GM10248 (cell line): ENCODE results near the gene DTX3.
A peak's percentile ranks its signal among the peaks of the same experiment; 100 is the strongest.
"Not testable (repeated sequence)": the region's sequence is repeated elsewhere in the genome, so short reads cannot be mapped to it uniquely, and the experiment has no call there.

Source experiments
- CTCF ChIA-PET: fragments of 300-600 bp; sonication (Branson Sonifier 250); formaldehyde crosslinking; extraction: SDS; loops from one replicate; lab custom pipeline; 2021; ENCODE audit warnings: antibody characterized with exemption; lab: Yijun Ruan, JAX
- POLR2A ChIA-PET: fragments of 350-650 bp; sonication (Branson Sonifier 250); formaldehyde crosslinking; extraction: SDS; loops from one replicate; lab custom pipeline; 2020; ENCODE audit warnings: antibody characterized with exemption; lab: Yijun Ruan, JAX
- DNase-seq: peaks from one replicate; pipeline ENCODE4 v3.0.0; 2012; ENCODE audit errors: extremely low spot score
- TF ChIP-seq, protein P1 (sequence below): IDR thresholded peaks from 2 replicates; pipeline ENCODE4 v1.5.1; 2012; ENCODE audit warnings: mild to moderate bottlenecking, low read depth; ENCODE audit errors: extremely low read depth, missing control alignments, control extremely low read depth

The DTX3 gene

DNA sequence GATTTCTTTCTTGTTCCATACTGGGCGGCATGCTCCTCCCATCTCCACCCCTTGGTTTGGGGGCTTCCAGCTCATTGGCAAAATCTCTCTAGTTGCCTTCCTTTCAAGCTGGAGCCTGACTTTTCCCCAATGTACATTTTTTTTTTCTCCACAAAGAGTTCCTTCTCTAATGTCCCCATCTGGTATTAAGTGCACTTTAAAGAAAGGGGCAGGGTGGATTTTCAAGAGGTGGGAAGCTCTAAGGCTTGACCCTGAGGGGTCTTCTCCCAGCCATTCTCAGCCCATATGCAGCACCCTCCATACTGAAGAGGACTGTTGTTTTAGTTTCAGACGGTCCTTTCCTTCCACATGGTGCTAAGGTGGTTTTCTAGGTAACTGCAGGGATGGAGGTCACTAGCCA is 19.5 kb upstream of the DTX3 start:
- CTCF ChIA-PET: interaction anchor here (1.4 to 7.5 kb wide), 10 partner anchors 7 to 140 kb away, joined by 3 to 155 read pairs (median 55); partner anchors contain the start of genes ARHGEF25, B4GALNT1, DTX3 and OS9
- TF ChIP-seq, protein P1, sequence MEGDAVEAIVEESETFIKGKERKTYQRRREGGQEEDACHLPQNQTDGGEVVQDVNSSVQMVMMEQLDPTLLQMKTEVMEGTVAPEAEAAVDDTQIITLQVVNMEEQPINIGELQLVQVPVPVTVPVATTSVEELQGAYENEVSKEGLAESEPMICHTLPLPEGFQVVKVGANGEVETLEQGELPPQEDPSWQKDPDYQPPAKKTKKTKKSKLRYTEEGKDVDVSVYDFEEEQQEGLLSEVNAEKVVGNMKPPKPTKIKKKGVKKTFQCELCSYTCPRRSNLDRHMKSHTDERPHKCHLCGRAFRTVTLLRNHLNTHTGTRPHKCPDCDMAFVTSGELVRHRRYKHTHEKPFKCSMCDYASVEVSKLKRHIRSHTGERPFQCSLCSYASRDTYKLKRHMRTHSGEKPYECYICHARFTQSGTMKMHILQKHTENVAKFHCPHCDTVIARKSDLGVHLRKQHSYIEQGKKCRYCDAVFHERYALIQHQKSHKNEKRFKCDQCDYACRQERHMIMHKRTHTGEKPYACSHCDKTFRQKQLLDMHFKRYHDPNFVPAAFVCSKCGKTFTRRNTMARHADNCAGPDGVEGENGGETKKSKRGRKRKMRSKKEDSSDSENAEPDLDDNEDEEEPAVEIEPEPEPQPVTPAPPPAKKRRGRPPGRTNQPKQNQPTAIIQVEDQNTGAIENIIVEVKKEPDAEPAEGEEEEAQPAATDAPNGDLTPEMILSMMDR: no peak
- POLR2A ChIA-PET: no interaction called here
- DNase-seq: no peak

DNA sequence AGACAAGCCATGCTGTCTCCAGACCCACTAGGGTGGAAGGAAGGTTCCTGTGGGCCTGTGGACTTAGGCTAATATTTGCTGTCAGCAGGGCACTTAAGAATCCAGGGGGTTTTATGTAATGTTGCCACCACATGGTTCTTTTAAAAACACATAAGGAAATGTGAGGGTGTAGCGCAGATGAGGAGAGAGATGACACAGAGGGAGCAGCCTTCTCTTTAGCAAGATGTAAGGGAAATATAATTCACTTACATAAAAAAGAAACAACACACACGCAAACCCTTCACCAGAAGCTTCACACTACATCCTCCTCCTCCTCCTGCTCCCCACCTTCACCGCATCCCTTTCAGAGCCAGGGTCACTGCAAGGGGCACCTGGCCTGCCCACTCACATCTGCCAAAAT is 18.5 kb upstream of the DTX3 start:
- POLR2A ChIA-PET: no interaction called here
- TF ChIP-seq, protein P1: no peak
- no peak for DNase-seq
- CTCF ChIA-PET: interaction anchor here (1.4 to 7.5 kb wide), 7 partner anchors 13 to 139 kb away, joined by 3 to 155 read pairs (median 47); partner anchors contain the start of genes ARHGEF25, DTX3 and OS9

- DNase-seq: no peak
- TF ChIP-seq, protein P1: no peak
- POLR2A ChIA-PET: no interaction called here
- CTCF ChIA-PET: interaction anchor here (7.5 kb wide), 1 partner anchor 17 kb away, joined by 134 read pairs; no protein-coding TSS in a partner anchor
Observed at GRCh38 chr12:57586832-57587429, 17.7 kb upstream of the DTX3 start.

- POLR2A ChIA-PET: interaction anchor here (0.8 kb wide), 1 partner anchor 236 kb away, joined by 3 read pairs; no protein-coding TSS in a partner anchor
- DNase-seq: not testable (repeated sequence)
- CTCF ChIA-PET: interaction anchor here (1.2 kb wide), 1 partner anchor 9 kb away, joined by 3 read pairs; no protein-coding TSS in a partner anchor
Observed at GRCh38 chr12:57588951-57589610, 15.5 kb upstream of the DTX3 start.

DNA sequence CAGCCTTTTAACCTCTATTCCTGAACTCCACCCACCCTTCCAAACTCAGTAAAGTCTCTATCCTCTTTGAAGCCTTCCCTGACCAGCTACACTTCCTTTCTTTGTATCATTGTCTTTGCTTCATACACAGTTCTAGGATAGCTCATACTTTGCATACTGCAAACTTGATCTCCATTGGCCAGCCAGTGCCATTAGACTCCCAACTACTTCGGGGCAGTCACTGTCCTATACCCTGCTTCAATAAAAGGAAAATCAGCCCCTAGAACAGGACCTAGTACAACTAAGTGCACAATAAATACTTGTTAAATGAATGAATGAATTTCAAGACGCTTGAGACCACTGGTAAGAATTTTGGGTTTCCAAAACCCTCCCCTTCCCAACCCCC is 14.2 kb upstream of the DTX3 start:
- CTCF ChIA-PET: interaction anchor here (1.0 to 5.1 kb wide), 7 partner anchors 8 to 102 kb away, joined by 3 to 63 read pairs (median 4); partner anchors contain the start of gene B4GALNT1
- TF ChIP-seq, protein P1: no peak
- POLR2A ChIA-PET: interaction anchor here (1.6 kb wide), 1 partner anchor 70 kb away, joined by 5 read pairs; the partner anchor contains the start of gene DDIT3
- DNase-seq: no peak

DNA sequence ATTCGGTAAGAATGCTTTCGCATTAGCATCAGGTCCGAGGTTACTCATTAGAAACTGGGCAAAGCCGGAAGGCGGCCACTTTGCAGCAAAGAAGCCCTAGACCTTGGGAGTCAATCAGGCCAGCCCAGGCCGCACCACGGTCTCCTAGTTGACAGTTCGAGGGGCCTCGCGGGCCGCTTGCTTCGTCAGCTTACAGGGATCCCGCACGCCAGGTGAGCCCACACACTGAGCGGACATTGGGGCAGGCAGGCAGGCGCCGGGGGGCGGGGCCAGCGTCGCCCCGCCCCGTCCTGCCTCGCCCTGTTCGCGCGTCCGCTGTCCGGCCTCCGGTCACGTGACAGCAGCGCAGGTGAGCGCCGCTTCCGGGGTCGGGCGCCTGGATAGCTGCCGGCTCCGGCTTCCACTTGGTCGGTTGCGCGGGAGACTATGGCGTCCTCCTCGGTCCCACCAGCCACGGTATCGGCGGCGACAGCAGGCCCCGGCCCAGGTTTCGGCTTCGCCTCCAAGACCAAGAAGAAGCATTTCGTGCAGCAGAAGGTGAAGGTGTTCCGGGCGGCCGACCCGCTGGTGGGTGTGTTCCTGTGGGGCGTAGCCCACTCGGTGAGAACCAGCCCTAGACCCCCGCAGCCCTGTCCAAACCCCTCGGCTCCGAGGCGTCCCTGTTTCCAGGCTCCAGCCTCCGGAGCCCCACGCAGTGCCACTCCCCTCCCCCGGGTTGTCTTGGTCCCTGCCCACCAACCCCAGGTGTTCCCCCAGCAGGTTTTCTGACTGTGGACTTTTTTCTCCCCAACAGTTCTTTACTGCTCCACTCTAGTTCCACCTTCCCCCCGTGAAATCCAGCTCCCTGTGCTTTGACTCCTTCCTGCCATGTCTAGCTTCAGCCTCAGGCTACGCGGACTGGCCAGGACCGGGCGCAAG is 13.5 kb upstream of the DTX3 start, which contains the start of gene PIP4K2C:
TSS of gene PIP4K2C (plus strand) at position 329 of the 918 bp plus-strand sequence. CDS start at position 427, 98 bp downstream.
- ChIA-PET POLR2A (interaction anchor here (0.5 to 1.6 kb wide), 3 partner anchors 13 to 154 kb away, joined by 3 to 5 read pairs (median 3); partner anchors contain the start of genes DDIT3 and TSPAN31), CTCF (interaction anchor here (1.0 to 5.1 kb wide), 9 partner anchors 8 to 133 kb away, joined by 3 to 63 read pairs (median 4); partner anchors contain the start of gene B4GALNT1)
- TF ChIP-seq, protein P1: no peak
- DNase-seq: peak; percentile 97
